GM18861 (cell line): ENCODE data around the gene EML1.

Experiments used
- ATAC-seq: cut with Tn5 transposase; IDR thresholded peaks from one replicate; pipeline ENCODE4 v1.9.1; 2021; ENCODE audit not compliant: unreplicated experiment

Gene EML1

DNA sequence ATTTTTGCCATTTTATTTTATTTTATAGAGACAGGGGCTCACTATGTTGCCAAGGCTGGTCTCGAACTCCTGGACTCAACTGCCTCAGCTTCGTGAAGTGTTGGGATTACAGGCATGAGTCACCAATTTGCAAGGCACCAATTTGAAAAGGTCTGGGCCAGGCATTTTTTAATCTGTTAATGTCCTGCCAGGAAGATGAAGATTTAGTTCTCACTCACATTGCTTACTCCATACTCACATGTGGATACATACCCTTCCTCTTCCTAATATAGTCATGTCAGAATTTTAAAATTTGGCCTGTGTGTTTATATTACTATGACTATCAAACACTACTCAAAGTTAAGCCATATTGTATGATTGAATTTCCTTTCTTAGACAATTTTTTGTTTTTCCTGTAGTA is 15.3 kb upstream of the EML1 start:
- no peak for ATAC-seq

DNA sequence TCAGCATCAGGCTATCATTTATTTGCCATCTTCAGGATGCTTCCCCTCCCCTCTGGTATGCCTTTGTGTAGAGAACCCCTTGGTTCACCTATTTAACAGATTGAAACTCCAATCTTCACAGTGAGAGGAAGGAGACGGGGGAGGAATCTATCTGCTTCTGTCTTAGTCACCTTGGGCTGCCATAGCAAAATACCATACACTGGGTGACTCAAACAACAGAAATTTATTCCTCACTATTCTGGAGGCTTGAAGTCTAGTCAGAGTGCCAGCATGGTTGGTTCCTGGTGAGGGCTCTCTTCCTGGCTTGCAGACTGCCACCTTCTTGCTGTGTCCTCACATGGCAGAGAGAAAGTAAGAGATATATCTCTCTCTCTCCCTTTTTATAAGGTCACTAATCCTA is 13.5 kb upstream of the EML1 start:
- no peak for ATAC-seq

DNA sequence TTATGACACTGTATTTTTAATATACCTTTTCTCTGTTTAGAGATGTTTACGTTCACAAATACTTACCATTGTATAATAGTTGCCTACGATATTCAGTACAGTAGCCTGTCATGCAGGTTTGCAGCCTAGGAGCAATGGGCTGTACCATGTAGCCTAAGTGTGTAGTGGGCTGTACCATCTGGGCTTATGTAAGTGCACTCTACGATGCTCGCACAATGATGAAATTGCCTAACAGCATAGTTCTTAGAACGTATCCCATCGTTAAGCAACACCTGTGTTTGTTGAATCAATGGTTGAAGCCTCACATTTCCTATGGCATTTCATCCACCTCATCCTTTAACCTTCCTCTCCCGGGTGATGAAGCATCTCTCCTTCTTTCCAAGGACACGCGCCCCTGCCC is 12.5 kb upstream of the EML1 start:
- ATAC-seq: no peak

DNA sequence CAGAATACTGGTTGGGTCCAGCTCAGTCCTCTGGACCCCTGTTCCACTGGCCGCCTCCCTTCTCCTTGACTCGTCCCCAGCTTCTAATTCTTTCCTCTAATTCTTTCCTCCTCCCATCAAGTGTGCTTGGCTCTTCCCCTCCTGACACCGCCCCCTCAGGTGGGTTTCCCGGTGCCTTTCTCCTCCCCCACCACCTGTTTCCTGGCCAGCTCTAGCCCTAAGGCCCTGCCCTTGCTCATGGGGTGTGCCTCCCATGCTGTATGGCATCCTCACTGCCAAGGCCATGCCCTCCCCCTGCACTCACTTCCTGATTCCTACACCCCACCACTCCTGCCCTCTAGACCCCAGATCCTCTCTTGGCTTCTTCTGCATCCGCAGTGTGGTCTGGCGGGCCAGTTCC is 12.1 kb upstream of the EML1 start:
- no peak for ATAC-seq

DNA sequence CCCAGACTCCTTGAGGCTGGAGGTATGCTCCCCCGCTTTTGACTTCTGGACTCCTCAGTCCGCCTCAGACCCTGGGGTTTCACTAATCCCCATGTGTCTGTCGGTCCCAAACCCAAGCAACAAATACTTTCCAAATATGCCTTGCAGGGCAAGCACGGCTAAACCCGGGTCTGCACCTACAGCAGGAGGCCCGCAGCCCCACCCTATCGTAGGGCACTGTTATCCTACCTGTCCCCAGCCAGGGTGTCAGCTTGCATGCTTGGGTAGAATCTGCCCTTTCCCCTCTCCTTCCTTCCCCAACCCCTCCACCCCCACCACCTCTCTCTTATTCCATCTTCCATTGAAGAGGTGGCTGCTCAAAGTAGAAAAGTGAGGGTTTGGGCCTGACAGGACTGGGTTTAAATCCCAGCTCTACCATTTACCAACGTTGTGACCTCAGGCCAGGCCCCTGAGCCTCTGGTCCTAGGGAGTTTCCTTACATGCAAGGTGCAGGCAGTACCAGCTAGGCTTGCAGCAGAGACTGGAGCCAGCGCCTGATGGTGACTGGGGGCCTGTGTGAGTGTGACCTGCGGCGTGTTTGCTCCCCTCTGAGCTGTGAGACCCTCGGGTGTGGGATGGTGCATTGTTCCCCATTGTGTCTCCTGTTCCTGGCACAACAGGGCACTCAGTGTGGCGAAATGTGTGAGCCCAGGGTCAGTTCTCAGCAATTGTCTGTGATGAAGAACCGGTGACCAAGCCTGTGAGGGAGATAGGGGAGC is 11.2 kb upstream of the EML1 start:
- ATAC-seq: no peak

DNA sequence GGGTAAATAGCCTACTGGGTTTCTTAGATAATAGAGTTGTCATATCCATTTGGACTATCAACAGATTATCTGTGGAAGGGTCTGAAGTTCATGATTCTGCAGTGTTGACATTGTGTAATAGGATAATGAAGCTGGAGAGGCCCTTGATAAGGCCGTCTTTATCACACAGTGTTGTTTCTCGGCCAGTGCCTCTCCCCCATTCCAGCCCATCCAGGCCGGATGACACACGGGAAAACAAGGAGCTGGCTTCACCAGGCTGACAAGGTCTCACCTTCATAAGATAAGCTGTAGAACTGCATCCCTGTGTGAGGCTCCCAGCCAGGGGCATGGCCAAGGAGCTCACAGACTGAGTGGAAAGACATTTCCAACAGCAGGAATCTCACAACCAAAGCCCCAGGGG is 8.7 kb upstream of the EML1 start:
- ATAC-seq: no peak

DNA sequence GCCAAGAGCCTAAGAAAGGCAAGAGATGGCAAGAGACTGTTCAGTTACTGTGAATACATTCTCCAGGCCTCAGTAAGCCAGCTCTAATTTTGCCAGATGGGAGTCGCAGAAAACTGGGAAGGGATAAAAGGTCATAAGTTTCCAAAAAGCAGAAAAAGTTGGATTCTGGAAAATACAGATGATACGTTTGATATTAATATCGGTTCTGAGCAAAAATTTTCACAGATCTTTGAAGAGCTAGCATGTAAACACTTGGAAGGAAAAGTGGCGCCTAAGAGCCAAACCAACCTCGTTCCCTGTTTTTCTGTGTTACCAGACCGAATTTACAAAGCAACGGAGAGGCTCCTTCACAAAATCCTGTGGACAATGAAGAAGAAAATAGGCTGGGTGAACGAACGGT is 7.8 kb upstream of the EML1 start:
- ATAC-seq: no peak

DNA sequence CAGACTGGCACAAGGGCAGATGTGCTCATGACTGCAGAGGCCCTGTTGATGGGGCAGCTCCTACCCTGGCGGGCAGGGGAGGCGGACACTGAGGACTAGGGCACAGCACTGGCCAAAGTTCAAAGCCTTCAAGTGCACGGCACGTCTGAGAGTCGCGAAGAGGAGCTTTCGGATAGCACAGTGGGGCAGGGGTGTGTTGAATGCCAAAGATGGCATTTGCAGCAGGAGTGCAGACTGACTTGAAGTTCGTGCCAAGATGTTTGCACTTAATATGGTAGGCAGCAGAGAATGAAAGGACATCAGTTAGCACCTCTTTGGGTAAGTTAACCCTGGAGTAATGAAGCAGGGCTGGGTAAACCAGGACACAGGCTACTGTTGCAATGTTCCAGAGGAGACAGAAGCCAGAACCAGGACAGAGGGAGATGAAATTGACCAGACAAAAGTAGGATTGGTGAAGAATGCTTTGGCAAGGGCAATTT is 6.7 kb upstream of the EML1 start:
- ATAC-seq: no peak

DNA sequence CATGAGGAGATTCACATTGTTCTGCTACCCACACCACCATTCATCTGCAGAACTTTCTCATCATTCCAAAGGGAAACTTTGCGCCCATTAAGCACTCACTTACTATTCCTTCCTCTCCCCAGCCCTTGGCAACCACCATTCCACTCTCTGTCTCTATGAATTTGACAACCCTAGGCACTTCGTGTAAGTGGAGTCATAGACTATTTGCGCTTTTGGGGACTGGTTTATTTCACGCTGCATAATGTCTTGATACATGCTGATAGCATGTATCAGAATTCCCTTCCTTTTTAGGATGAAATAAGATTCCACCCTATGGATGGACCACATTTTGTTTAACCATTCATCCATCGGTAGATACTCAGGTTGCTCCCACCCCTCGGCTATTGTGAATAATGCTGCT is 4.5 kb upstream of the EML1 start:
- no peak for ATAC-seq

DNA sequence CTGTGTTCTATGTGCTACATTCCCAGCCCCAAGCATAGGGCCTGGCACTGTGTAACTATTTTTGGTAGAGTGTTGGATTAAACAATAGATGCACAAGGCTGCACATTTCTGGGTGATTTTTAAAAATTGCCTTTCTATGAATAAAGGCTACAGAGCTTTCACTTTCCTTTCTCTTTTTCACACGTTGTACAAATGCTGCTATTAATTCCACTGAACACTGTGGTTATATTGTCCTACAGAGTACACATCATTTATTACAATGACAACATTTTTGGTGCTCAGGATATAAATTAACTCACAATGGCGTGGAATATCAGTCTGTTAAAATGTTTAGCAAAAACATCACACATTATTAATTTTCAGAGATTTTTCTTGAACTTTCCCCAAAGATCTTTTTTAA is 3.6 kb upstream of the EML1 start:
- ATAC-seq: no peak

DNA sequence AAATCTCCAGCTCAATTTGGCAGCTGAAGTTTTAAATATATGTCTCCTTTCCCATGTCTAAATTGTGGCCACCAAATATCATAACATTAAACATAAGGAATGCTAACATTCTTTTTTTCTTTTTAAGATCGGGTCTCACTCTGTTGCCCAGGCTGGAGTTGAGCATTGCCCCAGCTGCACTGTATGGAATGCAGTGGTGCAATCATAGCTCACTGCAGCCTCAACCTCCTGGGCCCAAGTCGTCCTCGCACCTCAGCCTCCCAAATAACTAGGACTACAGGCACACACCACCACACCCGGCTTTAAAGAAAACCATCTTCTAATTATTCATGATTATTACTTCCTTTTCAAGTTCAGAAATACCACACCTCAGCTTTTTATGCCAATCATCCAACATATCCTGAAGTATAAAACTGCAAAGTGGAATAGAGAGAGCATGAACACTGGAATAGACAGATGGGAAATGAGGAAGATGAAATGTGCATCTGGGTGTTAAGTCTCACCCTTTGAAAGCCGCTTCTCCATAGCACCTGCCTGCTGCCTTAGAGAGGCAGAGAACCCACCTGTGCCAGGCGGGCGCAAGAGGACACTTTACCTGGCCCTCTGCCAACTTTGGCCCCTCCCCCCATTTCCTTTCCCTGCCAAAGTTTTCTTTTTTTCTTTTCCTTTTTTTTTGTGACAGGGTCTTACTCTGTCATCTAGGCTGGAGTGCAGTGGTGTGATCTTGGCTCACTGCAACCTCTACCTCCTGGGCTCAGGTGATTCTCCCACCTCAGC is 2.8 kb upstream of the EML1 start:
- ATAC-seq: no peak

DNA sequence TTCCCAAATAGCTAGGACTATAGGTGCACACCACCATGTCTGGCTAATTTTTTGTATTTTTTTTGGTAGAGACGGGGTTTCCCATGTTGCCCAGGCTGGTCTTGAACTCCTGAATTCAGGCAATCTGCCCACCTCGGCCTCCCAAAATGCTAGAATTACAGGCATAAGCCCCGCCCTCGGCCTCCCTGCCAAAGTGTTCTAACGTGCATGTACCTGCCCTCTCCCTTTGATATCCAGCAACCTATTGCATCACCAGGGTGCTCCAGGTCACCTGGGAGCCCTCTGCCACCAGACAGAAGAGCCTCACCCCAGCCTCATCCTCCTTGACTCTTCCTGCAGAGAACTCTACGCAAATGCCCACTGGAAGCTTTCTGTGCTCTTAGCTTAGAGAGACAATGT is 2.2 kb upstream of the EML1 start:
- no peak for ATAC-seq

DNA sequence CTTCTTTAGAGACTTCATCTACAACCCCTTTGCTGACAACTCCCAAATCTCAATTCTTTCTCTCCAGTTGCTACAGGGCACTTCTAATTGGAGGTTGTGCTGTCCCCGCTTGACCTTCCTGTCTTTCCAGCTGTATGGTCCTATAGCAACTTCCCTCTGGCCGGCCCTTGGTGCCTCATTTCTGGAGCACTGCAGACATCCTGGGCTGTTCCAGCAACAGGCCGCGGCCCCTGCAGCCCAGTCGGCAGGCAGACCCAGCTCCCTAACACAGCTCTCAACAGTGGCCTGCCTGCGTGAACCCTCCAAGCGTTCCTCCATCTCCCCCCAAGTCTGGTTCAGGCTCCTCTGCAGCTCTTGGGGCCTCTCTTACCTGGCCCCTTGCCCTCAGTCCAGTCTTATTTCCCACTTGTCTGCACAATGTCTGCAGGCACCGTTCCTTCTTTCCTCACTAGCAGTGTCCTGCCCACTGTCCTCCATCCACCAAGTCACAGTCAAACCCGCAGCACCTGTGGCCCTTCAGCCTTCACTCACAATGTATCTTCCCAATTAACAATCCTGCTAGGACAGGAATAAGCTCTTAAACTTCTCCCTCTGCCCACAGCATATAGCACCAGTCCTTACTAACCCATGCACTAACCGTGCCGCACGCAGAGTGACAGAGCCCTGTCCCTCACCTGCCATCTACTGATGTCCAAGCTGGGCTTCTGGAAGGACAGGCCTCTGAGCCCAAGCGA is 1.6 kb upstream of the EML1 start:
- no peak for ATAC-seq

DNA sequence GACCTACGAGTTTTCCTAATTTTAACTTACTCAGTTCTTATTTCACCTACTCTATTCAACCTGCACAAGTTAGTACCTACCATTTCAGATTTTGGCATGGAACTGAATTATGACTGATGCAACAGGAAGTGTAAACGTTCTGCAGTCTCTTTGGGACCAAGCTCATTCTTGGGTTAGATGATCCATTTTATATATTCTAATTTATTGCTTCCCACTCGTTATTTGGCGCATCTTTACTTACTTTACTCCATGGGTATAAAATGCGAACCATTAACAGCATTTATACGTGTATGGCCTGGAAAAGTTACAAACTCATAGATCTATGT is 1.0 kb upstream of the EML1 start:
- no peak for ATAC-seq

DNA sequence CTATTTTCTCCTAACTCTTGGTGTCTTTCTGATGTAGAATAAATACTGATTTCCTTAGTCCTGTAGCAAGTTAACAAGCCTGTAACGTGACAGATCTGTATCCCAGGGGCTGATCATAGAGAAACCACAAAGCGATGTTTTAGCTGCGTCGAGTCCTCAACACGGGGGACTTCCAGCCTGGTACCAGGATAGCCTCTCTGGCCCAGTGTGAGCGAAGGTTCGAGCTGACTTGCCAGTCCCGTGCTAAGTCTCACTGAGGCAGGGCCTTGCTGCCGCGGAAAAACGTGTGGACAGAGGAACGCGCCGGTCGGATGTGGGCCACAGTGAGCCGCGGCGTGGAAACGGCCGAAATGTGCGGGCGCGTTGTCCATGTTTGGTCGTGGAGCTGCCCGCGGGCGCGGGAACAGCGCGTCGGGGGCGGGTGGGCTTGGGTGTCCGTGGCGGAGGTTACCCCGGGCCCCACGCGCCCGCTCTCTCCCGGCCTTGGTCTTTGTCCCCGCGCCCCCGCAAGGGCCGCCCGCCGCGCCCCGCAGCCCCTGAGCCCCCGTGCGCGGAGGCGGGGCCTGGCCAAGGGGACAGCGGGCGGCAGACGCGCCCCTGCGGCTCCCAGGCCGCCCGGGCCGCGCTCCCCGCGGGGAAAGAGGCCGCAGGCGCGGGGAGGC is 531 bp upstream of the EML1 start:
- ATAC-seq: no peak

DNA sequence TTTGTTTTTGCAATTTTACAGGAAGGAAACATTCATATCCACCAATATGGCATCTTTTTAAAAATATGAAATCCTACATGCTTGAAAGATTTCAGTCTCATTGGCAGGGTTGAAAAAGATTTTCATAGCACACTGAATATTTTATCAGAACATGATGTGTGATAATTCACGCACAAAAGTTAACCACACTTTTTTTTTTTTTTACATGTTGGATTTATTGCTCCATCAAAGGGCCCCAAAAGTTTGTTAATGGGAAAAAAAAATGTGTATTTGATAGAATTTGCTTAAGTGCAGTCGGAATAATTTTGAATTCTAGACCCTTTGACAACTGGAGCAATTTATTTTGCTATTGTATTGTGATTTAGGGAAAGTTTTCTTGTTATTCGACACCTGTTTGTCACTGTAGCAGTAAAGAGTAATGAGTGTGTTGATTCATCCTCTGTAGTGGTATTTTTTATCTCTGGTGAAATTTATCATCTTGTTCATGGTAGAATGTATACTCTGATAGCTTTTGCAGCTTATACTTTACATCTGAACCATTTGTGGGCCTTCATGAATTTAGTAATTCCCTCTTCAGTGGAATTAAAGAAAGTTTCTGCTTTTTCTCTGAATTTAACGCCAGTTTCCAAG is 1.1 kb downstream of the EML1 start:
- ATAC-seq: no peak

DNA sequence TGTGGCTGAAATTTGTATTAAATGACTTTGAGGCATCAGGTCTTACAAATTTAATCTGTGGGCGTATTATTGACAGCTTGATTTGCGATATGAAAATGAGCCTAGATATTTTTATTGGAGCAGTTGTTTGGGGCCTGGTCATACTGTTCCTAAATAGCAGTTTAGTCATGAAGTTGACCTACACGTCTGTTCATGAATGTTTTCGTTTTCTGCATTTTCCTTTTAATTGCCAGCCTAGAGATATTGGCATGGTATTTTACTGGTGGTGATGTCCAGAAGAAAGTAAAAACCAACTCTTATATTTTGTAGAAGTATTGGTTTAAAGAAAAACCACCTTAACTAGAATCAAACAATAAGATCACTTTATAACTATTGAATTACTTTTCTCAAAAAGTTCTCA is 1.8 kb downstream of the EML1 start:
- no peak for ATAC-seq

DNA sequence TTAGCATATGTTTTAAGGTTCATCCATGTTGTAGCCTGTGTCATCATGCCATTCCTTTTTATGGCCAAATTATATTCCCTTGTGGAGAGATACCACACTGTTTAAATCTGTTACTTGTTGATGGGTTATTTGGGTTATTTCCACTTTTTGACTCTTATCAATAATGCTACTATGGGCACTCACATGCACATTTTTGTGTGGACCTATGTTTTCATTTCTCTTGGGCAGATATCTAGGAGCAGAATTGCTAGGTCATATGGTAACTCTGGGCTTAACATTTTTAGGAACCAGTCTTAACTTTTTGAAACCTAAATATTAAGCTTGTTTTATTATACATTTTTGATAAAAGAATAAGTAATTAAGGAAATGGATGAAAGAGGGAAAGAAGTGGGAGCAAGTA is 4.0 kb downstream of the EML1 start:
- no peak for ATAC-seq

DNA sequence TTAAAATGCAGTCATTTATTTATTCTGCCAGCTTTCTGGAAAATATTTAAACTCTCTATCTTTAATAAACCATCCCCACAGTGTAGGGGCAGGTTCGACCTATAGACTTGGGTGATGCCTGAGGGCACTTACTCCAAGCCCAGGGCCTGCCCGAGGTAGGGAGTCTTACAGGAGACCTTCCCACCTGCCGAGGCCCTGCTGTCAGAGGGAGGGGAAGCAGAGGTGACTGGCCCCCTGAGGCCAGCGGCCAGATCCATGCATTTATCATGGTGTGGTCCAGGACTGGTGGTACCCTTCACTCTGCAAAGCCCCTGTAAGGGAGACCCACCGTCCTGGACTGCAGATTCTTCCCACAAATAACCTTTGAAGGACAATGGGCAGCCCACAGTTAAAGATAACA is 7.6 kb downstream of the EML1 start:
- ATAC-seq: no peak

DNA sequence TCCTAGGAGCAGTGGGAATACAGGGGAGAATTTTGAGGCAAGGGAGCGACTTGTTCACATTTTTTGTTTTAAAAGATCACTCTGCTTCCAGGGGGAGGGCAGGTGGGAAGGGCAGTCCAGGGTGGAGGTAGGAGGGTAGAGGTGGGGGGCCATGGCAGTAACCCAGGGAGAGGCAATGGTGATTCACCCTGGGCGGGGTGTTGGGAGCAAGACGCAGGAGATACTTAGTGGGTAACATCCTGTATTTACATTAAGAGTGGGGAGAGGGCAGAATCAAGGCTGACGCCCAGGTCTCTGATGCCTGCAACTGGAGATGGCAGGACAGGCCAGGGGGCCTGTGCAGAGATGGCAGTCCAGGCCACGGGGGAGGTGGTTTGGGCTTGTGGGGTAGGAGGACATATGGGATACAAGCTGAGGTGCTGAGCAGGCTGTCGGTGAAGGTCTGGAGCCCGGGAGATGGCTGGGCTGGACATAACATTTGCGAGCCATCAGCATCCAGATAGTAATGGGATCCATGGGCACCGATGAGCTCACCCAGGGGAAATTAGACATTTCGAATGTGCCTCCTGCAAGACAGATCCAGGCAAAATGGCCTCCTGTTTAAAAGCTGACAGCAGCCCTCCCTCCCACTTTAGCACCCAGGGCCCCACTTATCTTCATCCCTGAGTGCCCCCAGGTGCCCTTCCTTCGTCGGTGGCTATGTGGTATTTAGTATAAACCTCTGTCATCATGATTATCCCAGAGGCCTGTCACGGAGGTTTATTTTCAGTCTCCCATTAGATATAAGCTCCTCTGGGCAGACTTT is 9.3 kb downstream of the EML1 start:
- no peak for ATAC-seq
